Activated naive CD8-positive, alpha-beta T cell treated with anti-CD3 and anti-CD28 coated beads, Interleukin-2, amount 50 U/mL, for 16 hours (primary cell): ENCODE data around the gene RNF212.

ENCODE experiments used
- DNase-seq: peaks from one replicate; pipeline ENCODE4 v3.0.0-alpha.2; 2020; ENCODE audit warnings: low read depth, low spot score

RNF212 gene

DNA sequence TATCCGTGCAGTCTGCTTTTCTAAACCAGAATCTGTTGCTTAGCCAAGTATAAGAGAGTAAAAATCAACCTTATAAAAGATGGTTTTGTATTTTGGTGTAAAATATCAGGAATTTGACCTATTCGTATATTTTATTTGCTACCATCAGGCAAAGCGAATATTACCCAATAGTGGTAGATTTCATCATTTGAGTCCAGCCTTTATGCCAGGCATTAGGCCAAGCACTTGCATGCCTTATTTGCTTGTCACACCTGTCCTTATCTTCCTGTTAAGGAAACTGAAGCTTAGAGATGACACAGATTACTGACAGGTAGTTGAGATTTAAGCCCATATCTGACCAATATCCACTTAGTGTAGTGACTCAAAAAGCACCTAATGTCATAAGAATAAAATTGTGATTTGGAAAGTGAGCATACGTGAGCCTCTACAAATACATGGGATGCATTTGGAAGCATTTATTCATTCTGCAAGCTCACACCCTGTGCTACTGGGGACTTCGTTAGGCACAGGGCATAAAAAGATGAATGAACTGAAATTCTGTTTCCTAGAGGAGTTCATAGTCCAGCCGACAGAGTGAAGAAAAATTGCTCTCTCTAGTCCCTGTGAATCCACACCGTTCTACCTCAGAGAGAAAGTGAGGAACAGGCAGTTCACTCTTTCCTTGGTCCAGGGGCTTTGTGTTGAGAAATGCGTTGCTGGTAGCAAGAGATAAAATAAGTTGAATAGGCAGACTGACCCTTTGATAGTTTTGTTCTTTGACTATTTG is 2.3 kb upstream of the RNF212 start:
- DNase-seq: no peak

- DNase-seq: no peak
These were observed 562 bp downstream of the RNF212 start for GRCh38 chr4:1112821-1113182.

- DNase-seq: no peak
These were observed 1.1 kb downstream of the RNF212 start for GRCh38 chr4:1112174-1112820.

- no peak for DNase-seq
These were observed 2.0 kb downstream of the RNF212 start for GRCh38 chr4:1111259-1111809.

DNA sequence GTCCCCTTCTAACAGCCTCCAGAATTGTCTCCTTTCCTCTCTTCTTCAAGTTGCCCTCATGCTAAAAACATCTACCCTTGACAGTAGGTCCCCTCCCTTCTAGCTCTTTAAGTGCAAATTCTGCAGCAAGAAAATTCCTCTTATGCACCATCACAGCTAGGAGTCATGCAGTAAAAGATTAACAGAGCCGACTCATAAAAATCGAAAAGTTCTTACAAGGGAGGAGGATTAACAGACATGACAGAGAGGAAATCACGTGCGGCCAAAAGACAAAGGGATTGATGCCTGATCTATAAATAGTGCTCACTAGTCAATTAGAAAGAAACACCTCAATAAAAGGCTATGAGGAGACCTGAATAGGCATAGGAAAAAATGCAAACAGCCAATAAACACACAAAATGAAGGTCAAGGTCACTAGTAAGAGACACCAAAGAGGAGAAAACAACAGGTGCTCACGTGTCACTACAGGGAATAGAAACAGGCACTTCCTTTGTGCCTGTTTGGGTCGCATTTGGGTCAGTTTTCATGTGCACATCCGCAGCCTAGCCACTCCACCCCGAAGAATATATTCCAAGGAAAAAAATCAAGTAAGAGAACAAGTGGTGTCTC is 3.4 kb downstream of the RNF212 start:
- no peak for DNase-seq

DNA sequence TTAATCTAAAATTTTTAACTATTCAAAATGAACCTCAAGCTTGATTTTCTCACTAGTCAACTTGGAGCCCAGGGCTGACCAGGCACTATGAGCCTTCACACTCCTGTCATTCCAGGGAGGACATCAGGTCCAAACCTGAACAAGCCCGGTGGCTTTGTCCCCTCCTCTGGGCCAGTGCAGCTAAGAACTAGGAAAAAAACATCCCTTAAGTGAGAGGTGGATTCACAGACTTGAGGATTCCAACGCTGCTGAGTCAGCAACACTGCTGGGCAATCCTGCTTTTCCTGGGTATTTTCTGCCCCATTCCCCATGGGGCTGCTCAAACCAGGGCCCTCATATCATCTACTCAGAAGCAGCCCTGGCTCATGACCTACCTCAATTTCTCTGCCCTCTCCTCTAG is 4.0 kb downstream of the RNF212 start:
- DNase-seq: no peak

DNA sequence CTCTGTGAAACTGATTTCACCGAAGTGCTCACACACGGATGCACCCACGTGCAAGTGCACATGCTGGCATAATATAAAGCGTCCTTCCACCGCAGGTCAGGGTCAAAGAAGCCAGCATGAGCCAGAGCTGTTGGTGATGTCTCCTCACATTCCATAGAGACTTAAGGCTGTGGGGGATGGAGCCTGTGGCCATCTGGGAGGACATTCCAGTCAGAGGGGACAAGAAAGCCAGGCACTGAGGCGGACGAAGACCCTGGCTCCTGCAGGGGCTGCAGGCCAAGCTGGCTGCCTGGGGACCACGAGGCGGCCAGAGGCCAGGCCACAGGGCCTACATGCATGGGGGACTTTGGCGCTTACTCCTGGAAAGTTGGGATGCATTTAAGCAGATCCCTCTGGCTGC is 7.7 kb downstream of the RNF212 start:
- no peak for DNase-seq

- no peak for DNase-seq
These were observed 8.3 kb downstream of the RNF212 start for GRCh38 chr4:1105067-1105466.

GRCh38 chr4:1104647-1105046 is 8.7 kb downstream of the RNF212 start:
- DNase-seq: no peak

DNA sequence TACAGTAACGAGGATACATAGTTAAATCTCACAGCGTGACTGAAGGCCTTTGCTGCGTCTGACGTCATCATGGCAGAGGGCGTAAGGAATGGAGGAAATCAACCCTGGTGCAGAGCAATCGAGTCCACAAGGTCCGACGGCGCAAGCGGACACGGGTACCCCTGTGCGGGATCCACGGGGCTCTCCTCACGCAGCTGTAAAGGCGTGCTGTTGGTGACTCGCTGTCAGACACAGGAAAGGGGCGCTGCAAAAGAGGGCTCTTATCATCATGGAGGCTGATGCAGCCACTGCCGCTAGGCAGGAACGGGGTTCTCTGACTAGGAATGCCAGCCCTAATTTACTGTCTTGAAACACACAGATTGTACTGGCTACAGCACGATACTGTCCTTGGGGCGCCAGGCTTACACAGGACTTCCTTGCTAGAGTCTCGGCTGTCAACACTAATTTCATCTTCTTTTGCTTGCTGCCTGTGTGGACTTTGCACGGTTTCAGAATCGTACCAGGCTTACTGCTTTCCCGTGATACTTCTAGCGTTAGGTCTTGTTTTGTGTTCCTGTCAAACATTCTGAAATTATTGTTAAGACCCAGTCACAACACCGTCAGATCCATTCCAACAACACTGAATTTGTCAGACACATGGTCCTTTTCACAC is 13.6 kb downstream of the RNF212 start:
- no peak for DNase-seq

GRCh38 chr4:1099270-1099669 is 14.1 kb downstream of the RNF212 start:
- no peak for DNase-seq

DNA sequence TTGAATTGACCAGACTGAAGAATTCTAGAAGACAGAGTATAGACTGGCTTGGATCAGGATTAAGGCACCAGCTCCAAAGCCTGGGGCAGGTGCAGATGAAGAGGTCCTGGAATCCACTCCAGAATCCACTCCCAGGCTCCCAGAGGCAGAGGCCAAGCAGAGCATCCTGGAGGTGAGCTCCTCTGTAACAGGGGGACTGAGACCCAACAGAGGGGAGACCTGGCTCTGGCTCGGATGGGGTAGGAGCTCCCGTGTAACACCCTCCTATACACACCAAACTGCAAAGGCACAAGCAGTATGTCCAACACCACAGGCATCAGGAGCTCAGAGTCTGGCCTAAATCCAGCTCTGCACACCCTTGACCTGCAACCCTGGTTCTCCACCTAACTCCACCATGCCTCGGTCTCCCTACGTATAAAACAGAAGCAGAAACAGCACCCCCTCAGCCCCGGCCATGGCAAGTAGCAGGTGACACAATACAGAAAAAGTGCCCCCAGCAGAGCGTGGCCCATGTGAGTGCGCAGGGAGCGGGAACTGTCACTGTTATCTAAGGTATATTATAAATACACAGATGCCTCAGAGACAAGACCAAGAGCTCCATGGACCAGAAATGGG is 14.9 kb downstream of the RNF212 start:
- DNase-seq: no peak

DNA sequence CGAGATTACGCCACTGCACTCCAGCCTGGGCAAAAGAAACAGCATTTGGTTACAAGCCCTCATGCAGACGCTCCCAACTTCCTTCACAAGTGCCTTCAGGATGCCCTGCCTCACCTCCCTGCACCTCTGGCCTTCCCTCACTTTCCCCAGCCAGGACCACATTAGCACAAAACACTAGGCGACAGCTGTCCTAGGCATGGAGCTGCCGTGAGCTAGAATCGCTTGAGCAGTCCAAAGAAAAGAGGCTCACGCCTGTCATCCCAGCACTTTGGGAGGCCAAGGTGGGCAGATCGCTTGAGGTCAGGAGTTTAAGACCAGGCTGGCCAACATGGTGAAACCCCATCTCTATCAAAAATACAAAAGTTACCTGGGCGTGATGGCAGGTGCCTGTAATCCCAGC is 15.8 kb downstream of the RNF212 start:
- DNase-seq: no peak

GRCh38 chr4:1096841-1097240 is 16.5 kb downstream of the RNF212 start:
- DNase-seq: no peak

DNA sequence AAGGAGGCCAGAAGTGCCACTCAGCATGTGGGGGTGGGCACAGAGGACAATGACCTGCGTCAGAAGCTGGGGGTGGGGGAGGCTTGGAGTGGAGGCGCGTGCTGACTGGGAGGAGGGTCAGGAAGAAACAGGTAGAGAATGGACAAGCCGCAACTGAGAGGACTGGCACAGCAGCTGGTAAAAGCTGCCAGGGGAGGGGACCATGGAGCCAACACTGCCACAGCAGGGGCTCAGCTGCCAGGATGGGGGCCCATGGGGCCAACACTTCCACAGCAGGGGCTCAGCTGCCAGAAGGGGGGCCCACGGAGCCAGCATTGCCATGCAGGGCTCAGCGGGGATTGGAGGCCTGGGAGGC is 19.1 kb downstream of the RNF212 start:
- no peak for DNase-seq

- DNase-seq: no peak
These were observed 19.7 kb downstream of the RNF212 start for GRCh38 chr4:1093391-1094335.

- no peak for DNase-seq
These were observed 20.4 kb downstream of the RNF212 start for GRCh38 chr4:1092983-1093361.

DNA sequence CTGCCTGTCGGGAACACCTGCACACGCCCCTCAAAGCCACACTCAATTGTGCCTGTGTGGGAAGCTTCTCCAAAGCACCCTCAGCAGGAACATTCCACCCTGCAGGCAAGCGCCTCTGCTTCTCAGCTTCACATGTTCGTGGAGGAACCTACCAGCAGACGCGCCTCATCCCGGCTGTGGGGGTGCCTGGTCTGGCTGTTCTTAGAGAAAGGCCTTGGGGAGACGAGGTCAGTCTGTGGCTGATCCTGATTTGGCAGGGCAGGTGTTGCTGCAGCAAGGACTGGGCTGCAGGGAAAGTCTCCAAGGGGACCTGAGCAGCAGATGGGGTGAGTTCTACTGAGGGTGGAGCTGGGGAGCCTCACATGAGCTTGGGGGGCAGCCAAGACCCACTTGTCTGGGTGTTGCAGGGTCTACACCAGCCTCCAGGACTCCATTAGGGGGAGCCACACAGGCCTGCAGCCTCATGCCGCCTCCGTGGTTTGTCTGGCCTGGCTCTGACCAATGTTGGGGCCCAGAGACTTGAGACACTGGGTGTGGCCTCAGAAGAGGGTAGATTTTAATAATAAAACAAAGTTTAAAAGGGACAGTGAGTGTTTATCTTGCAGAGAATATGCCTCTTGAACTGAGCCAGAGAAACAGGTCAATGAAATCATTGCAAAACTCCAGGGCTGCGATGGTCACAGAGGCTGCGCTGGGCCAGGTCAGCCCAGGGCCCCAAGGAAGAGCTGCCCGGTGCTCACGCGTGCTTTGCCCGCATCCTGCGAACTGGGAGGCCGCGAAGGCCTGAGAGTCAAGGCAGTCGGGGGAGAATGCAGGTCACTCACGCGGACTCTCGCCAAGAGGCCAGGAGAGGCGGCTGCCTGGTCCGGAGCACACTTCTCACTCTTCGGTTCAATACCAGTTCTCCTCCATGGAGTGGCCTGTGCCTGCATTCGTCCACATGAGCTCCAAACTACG is 21.1 kb downstream of the RNF212 start:
- no peak for DNase-seq

DNA sequence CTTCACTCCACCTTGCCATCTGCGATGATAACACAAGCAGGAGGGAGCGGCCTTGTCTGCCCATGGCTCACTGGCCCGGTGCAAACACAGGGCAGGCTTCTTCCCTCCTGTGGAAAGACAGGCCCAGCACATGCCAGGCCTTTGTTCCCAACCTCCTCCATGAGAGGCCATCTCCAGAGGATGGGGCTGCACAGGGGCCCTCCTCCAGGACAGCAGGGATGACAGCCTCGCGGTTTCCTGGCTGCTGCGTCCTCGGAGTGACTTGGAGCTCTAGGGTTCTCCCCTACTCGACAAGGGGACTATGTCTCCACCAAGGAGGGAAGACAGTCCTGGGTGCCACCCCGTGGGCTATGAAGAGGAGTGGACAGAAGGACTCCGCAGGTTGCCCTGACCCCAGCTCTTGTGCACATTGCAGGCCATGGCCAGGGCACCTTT is 21.8 kb downstream of the RNF212 start:
- no peak for DNase-seq
